Sigmoid colon (tissue), 7 donors: ENCODE measurements around the gene GDF15. TPM values are rescaled to one million over a fixed set of nuclear protein-coding genes. Genes with fewer than 3 reads are reported as not detected.

Source experiments
- DNase-seq: peaks from one replicate; pipeline ENCODE4 v3.0.0-alpha.2; 2019
- H3K27ac ChIP-seq, 4 donors: fragments of 200-600 bp; sonication (generic); one replicate each; pipeline ENCODE4 v1.5.1; 2016 to 2019; ENCODE audit warnings: mild to moderate bottlenecking in 1 of 4
- H3K27me3 ChIP-seq, 3 donors: fragments of 200-600 bp; sonication (generic); one replicate each; pipeline ENCODE4 v1.5.1; 2019; ENCODE audit warnings: mild to moderate bottlenecking in 1 of 3
- H3K36me3 ChIP-seq, 4 donors: fragments of 200-600 bp; sonication (generic); one replicate each; pipeline ENCODE4 v1.5.1; 2016 to 2019
- H3K4me1 ChIP-seq, 4 donors: fragments of 200-600 bp; sonication (generic); one replicate each; pipeline ENCODE4 v1.5.1; 2017 to 2019
- H3K4me3 ChIP-seq, 4 donors: fragments of 200-600 bp; sonication (generic); one replicate each; pipeline ENCODE4 v1.5.1; 2017 to 2019; ENCODE audit warnings: mild to moderate bottlenecking in 2 of 4, moderate library complexity in 1 of 4
- H3K9me3 ChIP-seq, 4 donors: fragments of 200-600 bp in 3 of 4; sonication (generic) in 3 of 4; one replicate each; pipeline versions ENCODE4 v1.5.1 to v1.6.1; 2013 to 2019
- CTCF ChIP-seq, 4 experiments: fragments of 450-650 bp in 3 of 4; fragments of 200-600 bp in 1 of 4; IDR thresholded peaks; one replicate each; pipeline ENCODE4 v1.5.1; 2016 to 2019; ENCODE audit warnings: antibody characterized with exemption in 4 of 4, mild to moderate bottlenecking in 3 of 4, moderate library complexity in 2 of 4
- EP300 ChIP-seq, 4 donors: sonication (generic); formaldehyde crosslinking; IDR thresholded peaks; one replicate each; pipeline ENCODE4 v1.6.1; 2017; ENCODE audit warnings: antibody characterized with exemption in 4 of 4
- POLR2A ChIP-seq, 2 donors: fragments of 450-650 bp; IDR thresholded peaks; one replicate each; pipeline ENCODE4 v1.6.1; 2016; ENCODE audit warnings: antibody characterized with exemption in 2 of 2, mild to moderate bottlenecking in 2 of 2, moderate library complexity in 2 of 2
- POLR2AphosphoS5 ChIP-seq, 4 donors: sonication (generic); formaldehyde crosslinking; IDR thresholded peaks; one replicate each; pipeline ENCODE4 v1.6.1; 2017; ENCODE audit warnings: antibody characterized with exemption in 4 of 4
- WGBS, 2 donors: extraction: QIAGEN DNeasy Blood & Tissue Kit; methylation state at CpG; one replicate each; pipeline ENCODE4 v1.1.7; 2013; 5-methylcytosine and 5-hydroxymethylcytosine counted together
- intact Hi-C: fragments of 100-400 bp; cut with DNase I; formaldehyde crosslinking; loops from one replicate; pipeline ENCODE4 v1.15.1; 2023
- polyA plus RNA-seq, 3 donors: library from polyadenylated mRNA; stranded (reverse); fragments of 200-250 nt; gene quantifications; one replicate each; pipeline ENCODE4 v1.2.3, GENCODE V29; 2013
- total RNA-seq, 4 donors: library from RNA; depleted of rRNA; stranded (reverse); fragments of >200 nt; gene quantifications; one replicate each; pipeline ENCODE4 v1.1.0, GENCODE V29; 2016
- donor health status: healthy with polysubstance abuse.
- donor health status: Bipolar disorder and iron deficiency.
- donor health status: healthy.

GDF15 gene
- total and polyA plus RNA-seq, 7 donors, result 1.1 to 79.7 (median 7.2) TPM

GRCh38 chr19:18392926-18393325 is 7.0 kb downstream of the GDF15 start:
- no peak for DNase-seq
- Histone ChIP-seq H3K36me3 (no peaks in the 10 kb centered on the region), H3K4me3 (no peak overlapping the region), H3K27me3 (peaks cover 10 to 20% (median 19%) of the 10 kb centered on the region in 3 donors), H3K4me1 (peaks cover 0 to 17% (median 8%) of the 10 kb centered on the region in 4 donors), H3K9me3 (peaks cover 0 to 5% (median 0%) of the 10 kb centered on the region in 4 donors), H3K27ac (peak overlapping the region in 3 of 4 donors; percentile 12 to 45 (median 16))
- WGBS, 2 donors, result 56 to 76% methylated on average over 5 of the region's 5 CpGs
- intact Hi-C loops, result no loop called here
- TF ChIP-seq CTCF (IDR thresholded peaks at IDR 0.05), result no peak
- no peak for TF ChIP-seq POLR2A (IDR thresholded peaks at IDR 0.05)
- no peak for TF ChIP-seq POLR2AphosphoS5 (IDR thresholded peaks at IDR 0.05)
- no peak for TF ChIP-seq EP300 (IDR thresholded peaks at IDR 0.05)

GRCh38 chr19:18393836-18394235 is 7.9 kb downstream of the GDF15 start:
- peak overlapping the region in 2 of 4 donors; percentile 5 to 17 for H3K4me3 ChIP-seq

GRCh38 chr19:18396471-18397241 is 10.7 kb downstream of the GDF15 start:
- H3K4me3 ChIP-seq, result peak overlapping the region in 3 of 4 donors; percentile 7 to 42 (median 34)
- WGBS, 2 donors, result 49 to 71% methylated on average over 37 of the region's 37 CpGs
- no peaks in the 10 kb centered on the region for H3K36me3 ChIP-seq
- TF ChIP-seq CTCF (IDR thresholded peaks at IDR 0.05), result no peak
- TF ChIP-seq EP300 (IDR thresholded peaks at IDR 0.05), result no peak
- no peak for TF ChIP-seq POLR2A (IDR thresholded peaks at IDR 0.05)
- no peak for TF ChIP-seq POLR2AphosphoS5 (IDR thresholded peaks at IDR 0.05)
- H3K27me3 ChIP-seq, result peaks cover 10 to 25% (median 19%) of the 10 kb centered on the region in 3 donors
- intact Hi-C loops, result no loop called here
- no peak for DNase-seq
- H3K4me1 ChIP-seq, result peaks cover 0 to 10% (median 0%) of the 10 kb centered on the region in 4 donors
- H3K27ac ChIP-seq, result peak overlapping the region in 1 of 4 donors; percentile 7
- H3K9me3 ChIP-seq, result no peaks in the 10 kb centered on the region

More at GRCh38 chr19:18393836-18394235, 7.9 kb downstream of the GDF15 start:
- no peak for TF ChIP-seq EP300 (IDR thresholded peaks at IDR 0.05)
- TF ChIP-seq CTCF (IDR thresholded peaks at IDR 0.05), result no peak
- TF ChIP-seq POLR2A (IDR thresholded peaks at IDR 0.05), result no peak
- TF ChIP-seq POLR2AphosphoS5 (IDR thresholded peaks at IDR 0.05), result no peak
- peaks cover 0 to 5% (median 0%) of the 10 kb centered on the region in 4 donors for H3K9me3 ChIP-seq
- H3K27me3 ChIP-seq, result peaks cover 10 to 25% (median 19%) of the 10 kb centered on the region in 3 donors
- DNase-seq, result no peak
- H3K4me1 ChIP-seq, result peaks cover 0 to 10% (median under 1%) of the 10 kb centered on the region in 4 donors
- H3K27ac ChIP-seq, result peak overlapping the region in 1 of 4 donors; percentile 21
- intact Hi-C loops, result no loop called here
- H3K36me3 ChIP-seq, result no peaks in the 10 kb centered on the region
- 70 to 87% methylated on average over 7 of the region's 7 CpGs for WGBS, 2 donors

- peaks cover 0 to 10% (median 0%) of the 10 kb centered on the region in 4 donors for H3K4me1 ChIP-seq
- WGBS, 2 donors, result 11 to 13% methylated on average over 33 of the region's 33 CpGs
- TF ChIP-seq POLR2AphosphoS5 (IDR thresholded peaks at IDR 0.05) (peak in 3 of 4 donors; percentile 19 to 49 (median 43)), POLR2A (IDR thresholded peaks at IDR 0.05) (no peak)
- H3K27ac ChIP-seq, result peak within 1 kb of the TSS in 2 of 4 donors; percentile 18 to 30
- H3K9me3 ChIP-seq, result no peaks in the 10 kb centered on the region
- peak within 1 kb of the TSS in 3 of 4 donors; percentile 7 to 42 (median 34) for H3K4me3 ChIP-seq
- DNase-seq, result peak; percentile 77
- peaks cover 10 to 25% (median 19%) of the 10 kb centered on the region in 3 donors for H3K27me3 ChIP-seq
- no peaks in the 10 kb centered on the region for H3K36me3 ChIP-seq
- intact Hi-C loops, result no loop called here
Observed at GRCh38 chr19:18397242-18398202, 11.6 kb downstream of the GDF15 start, which contains the start of gene LRRC25. LRRC25 (minus strand) TSS chr19:18397622; CDS start chr19:18396963, 659 bp downstream.
